Measurements from ENCODE around the gene ALDH1A3. TPM values are rescaled to one million over a fixed set of nuclear protein-coding genes. Genes with fewer than 3 reads are reported as not detected.

Gene ALDH1A3
- 29.7 and 168 TPM in 2 replicates for total RNA-seq (ENCODE audit: low replicate concordance)

GRCh38 chr15:100879464-100880138, at the start of gene ALDH1A3:
TSS of gene ALDH1A3 (plus strand) at chr15:100879831. CDS start at chr15:100879908, 77 bp downstream.

DNA sequence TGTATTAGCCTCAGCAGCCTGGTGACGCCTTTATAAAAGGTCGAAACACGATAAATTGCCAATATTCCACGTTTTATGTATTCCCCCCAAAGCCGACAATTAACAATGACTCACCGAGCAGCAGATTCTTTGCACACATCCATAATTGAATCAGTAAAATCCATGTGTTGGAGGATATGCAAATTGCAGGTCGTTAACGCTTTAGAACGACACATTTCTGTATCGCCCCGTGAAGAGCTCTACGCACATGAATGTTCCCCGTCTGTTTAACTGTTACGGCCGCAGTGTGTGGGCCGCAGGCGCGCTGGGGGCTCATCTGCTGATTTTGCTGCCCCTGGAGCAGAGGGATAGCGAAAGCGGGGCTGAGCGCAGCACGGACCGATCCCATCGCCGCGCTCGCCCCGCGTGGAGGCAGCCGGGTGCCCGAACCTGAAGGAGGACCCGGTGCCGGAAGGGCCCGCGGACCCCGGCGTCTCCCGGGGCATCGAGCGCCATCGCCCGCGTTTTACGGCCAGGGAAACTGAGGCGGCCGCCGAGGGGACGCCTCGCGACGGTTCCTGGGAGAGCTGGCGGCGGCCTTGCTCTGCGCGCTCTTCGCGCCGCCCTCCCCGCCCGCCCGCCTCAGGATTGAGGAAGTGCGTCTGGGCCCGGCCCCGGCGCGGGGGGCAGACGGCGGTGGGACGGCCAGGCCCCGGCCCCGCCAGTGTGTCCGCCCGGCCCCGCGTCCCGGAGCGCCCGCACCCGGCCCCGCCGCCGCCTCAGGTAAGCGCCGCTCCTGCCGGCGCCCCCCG, 39.3 kb downstream of the ALDH1A3 start, which contains the start of gene LRRK1:
Gene LRRK1, plus strand, starts transcription at position 668 of the 791 bp plus-strand sequence. CDS start 5,276 bp downstream, outside the sequence.

Other genes with a start within 250 kb of the ALDH1A3 start
- gene LRRK1, start 39.5 kb downstream of the ALDH1A3 start, total RNA-seq (ENCODE audit: low replicate concordance) = 5.9 and 8.0 TPM in 2 replicates